Esophagus (tissue), 2 donors: ENCODE data around the gene GAPVD1. TPM values are rescaled to one million over a fixed set of nuclear protein-coding genes. Genes with fewer than 3 reads are reported as not detected.
"Not testable (repeated sequence)": the region's sequence is repeated elsewhere in the genome, so short reads cannot be mapped to it uniquely, and the experiment has no call there.

Experiments used
- H3K27ac ChIP-seq, 2 donors: one replicate each; pipeline ENCODE4 v1.5.1; 2013; ENCODE audit warnings: low read depth in 2 of 2, mild to moderate bottlenecking in 2 of 2, inconsistent platforms in 1 of 2, low read length in 1 of 2, moderate library complexity in 1 of 2
- H3K27me3 ChIP-seq, 2 donors: one replicate each; pipeline ENCODE4 v1.6.1; 2013; ENCODE audit warnings: low read length in 2 of 2, control low read depth in 1 of 2, mild to moderate bottlenecking in 1 of 2; ENCODE audit not compliant: insufficient read depth in 2 of 2, control insufficient read depth in 1 of 2
- H3K36me3 ChIP-seq, 2 donors: one replicate each; pipeline ENCODE4 v1.6.1; 2013; ENCODE audit warnings: low read length in 1 of 2; ENCODE audit not compliant: control insufficient read depth in 2 of 2, insufficient read depth in 2 of 2
- H3K4me1 ChIP-seq, 2 donors: one replicate each; pipeline ENCODE4 v1.6.1; 2013; ENCODE audit warnings: low read length in 1 of 2; ENCODE audit not compliant: control insufficient read depth in 2 of 2, insufficient read depth in 2 of 2
- H3K4me3 ChIP-seq, 2 donors: one replicate each; pipeline ENCODE4 v1.5.1; 2013; ENCODE audit warnings: low read length in 2 of 2, mild to moderate bottlenecking in 2 of 2, low read depth in 1 of 2, moderate library complexity in 1 of 2
- H3K9me3 ChIP-seq, 2 donors: one replicate each; pipeline ENCODE4 v1.6.1; 2013; ENCODE audit warnings: mild to moderate bottlenecking in 2 of 2, low read depth in 1 of 2, low read length in 1 of 2, moderate library complexity in 1 of 2; ENCODE audit not compliant: control insufficient read depth in 2 of 2, insufficient read depth in 1 of 2
- WGBS, 2 donors: extraction: QIAGEN DNeasy Blood & Tissue Kit; methylation state at CpG; one replicate each; pipeline ENCODE4 v1.1.7; 2013; 5-methylcytosine and 5-hydroxymethylcytosine counted together
- polyA plus RNA-seq, 2 donors: library from polyadenylated mRNA; stranded (reverse); fragments of 200-250 nt; gene quantifications; one replicate each; pipeline ENCODE4 v1.2.3, GENCODE V29; 2013
- donor health status: healthy with polysubstance abuse.
- donor health status: Bipolar disorder and iron deficiency.

Gene GAPVD1
- polyA plus RNA-seq, 2 donors: 9.9 to 10.9 TPM

DNA sequence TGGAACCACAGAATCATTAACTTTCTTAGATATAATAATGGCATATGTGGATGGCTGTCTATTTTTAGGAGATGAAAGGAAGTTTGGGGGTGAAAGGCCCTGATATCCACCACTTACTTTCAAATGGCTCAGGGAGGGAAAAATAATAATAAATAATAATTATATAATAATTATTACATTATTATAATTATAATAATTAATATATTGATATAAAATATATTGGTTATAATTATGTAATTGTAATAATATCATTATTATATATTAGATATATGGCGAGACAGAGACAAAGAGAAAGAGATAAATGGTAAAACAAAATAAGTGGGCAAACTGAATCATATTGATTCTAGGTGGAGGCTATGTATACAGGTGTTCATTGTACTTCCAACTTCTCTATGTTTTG lies 136.6 kb downstream of the GAPVD1 start:
- Histone ChIP-seq H3K36me3 (no peaks in the 10 kb centered on the region), H3K27ac (no peak overlapping the region), H3K4me3 (no peak overlapping the region), H3K9me3 (no peaks in the 10 kb centered on the region), H3K27me3 (no peaks in the 10 kb centered on the region), H3K4me1 (no peaks in the 10 kb centered on the region)
- WGBS, 2 donors: 92 to 95% methylated on average over 1 of the region's 1 CpG

GRCh38 chr9:125399165-125399564 lies 137.5 kb downstream of the GAPVD1 start:
- Histone ChIP-seq H3K4me1 (no peaks in the 10 kb centered on the region), H3K27me3 (no peaks in the 10 kb centered on the region), H3K27ac (no peak overlapping the region), H3K9me3 (no peaks in the 10 kb centered on the region), H3K4me3 (no peak overlapping the region), H3K36me3 (no peaks in the 10 kb centered on the region)
- WGBS, 2 donors: 92 to 94% methylated on average over 12 of the region's 12 CpGs

DNA sequence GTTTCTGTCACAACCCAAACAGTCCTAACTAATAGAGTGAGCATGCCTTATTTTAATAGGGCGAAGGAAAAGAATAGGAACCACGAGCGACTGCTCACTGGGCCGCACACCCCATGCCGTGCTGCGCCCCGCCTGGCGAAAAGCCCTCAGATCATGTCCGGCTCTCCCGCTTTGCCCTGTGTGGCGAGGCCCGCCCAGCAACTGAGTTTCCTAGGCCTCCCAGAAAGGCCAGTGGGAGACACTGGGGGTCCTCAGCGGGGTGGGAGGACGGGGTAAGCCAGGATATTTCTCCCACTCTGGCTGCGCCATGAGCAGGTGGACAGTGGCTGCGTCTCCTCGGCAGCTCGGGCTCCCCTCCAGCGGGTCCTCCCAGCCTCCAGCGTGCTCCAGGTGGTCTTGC lies 138.0 kb downstream of the GAPVD1 start:
- Histone ChIP-seq H3K27me3 (no peaks in the 10 kb centered on the region), H3K27ac (no peak overlapping the region), H3K9me3 (no peaks in the 10 kb centered on the region), H3K4me3 (no peak overlapping the region), H3K4me1 (no peaks in the 10 kb centered on the region), H3K36me3 (no peaks in the 10 kb centered on the region)
- 93 to 95% methylated on average over 20 of the region's 20 CpGs for WGBS, 2 donors

GRCh38 chr9:125400232-125400631 lies 138.6 kb downstream of the GAPVD1 start:
- H3K4me1 ChIP-seq, H3K4me3 ChIP-seq, H3K27me3 ChIP-seq, H3K9me3 ChIP-seq, H3K27ac ChIP-seq, H3K36me3 ChIP-seq: not testable (repeated sequence)
- 90 to 92% methylated on average over 8 of the region's 8 CpGs for WGBS, 2 donors

GRCh38 chr9:125400725-125401716 lies 139.4 kb downstream of the GAPVD1 start:
- Histone ChIP-seq H3K9me3 (no peaks in the 10 kb centered on the region), H3K4me3 (no peak overlapping the region), H3K27ac (no peak overlapping the region), H3K27me3 (no peaks in the 10 kb centered on the region), H3K36me3 (no peaks in the 10 kb centered on the region), H3K4me1 (no peaks in the 10 kb centered on the region)
- WGBS, 2 donors: 77 to 79% methylated on average over 12 of the region's 12 CpGs

DNA sequence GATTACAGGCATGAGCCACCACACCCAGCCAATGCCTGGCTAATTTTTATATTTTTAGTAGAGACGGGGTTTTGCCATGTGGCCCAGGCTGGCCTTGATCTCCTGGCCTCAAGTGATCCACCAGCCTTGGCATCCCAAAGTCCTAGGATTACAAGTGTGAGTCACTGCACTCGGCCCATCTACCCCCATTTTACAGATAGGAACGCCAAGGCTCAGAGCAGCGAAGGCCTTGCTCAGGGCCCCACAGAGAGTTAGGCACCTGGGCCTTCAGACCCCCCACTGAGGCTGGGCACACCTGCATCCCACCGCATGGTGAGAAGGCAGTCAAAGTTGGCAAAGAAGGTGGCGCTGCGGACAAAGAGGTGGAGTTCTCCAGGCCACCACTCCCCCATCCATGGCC lies 143.1 kb downstream of the GAPVD1 start:
- H3K36me3 ChIP-seq: no peaks in the 10 kb centered on the region
- WGBS, 2 donors: 84 to 94% methylated on average over 7 of the region's 7 CpGs
- no peaks in the 10 kb centered on the region for H3K27me3 ChIP-seq
- peaks cover 0 to under 1% of the 10 kb centered on the region in 2 donors for H3K9me3 ChIP-seq
- peaks cover 2 to 7% of the 10 kb centered on the region in 2 donors for H3K4me1 ChIP-seq
- no peak overlapping the region for H3K4me3 ChIP-seq
- no peak overlapping the region for H3K27ac ChIP-seq

DNA sequence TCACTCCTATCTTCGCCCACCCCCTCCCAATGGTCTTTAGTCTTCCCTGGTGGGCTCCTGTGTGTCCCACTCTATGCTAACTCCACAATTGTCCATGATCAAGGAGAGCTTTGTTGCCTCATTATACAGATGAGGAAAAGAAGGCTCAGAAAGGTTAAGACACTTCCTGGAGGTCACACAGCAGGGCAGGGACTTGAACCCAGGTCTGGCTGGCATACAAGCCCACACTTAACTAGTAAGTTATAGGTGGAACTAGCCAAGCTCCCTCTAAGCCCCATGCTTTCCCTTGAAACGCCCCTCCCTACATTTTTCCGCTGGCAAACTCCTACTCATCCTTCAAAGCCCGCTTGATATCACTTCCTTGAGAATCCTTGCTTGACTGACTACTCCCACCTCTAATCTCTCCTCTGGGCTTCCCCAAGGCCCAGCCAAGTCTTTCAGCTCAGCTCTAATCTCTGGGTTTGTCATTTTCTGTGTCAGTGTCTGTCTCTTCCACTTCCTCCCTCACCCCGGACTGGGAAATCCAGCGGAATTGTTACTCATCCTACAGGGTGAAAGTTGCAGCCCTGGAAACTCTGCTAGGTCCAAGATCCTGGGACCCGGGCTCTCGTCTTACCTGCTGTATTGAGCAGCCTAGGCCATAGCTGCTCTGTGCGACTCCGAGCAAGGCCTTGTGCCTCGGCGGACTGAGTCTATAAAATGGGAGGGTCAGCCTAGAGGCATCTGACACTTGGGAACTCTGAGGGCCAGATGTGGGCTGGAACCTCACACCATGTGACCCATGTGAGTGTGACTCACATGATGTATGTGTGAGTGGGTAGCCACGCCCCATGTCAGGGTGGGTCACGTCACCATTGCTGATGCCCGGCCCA lies 144.5 kb downstream of the GAPVD1 start:
- peaks cover 2 to 7% of the 10 kb centered on the region in 2 donors for H3K4me1 ChIP-seq
- H3K27ac ChIP-seq: no peak overlapping the region
- H3K36me3 ChIP-seq: no peaks in the 10 kb centered on the region
- H3K27me3 ChIP-seq: no peaks in the 10 kb centered on the region
- H3K9me3 ChIP-seq: peaks cover 0 to 4% of the 10 kb centered on the region in 2 donors
- WGBS, 2 donors: 84 to 85% methylated on average over 15 of the region's 15 CpGs
- H3K4me3 ChIP-seq: no peak overlapping the region

- Histone ChIP-seq H3K4me3 (no peak overlapping the region), H3K36me3 (no peaks in the 10 kb centered on the region), H3K4me1 (peaks cover 2 to 7% of the 10 kb centered on the region in 2 donors), H3K27ac (no peak overlapping the region), H3K27me3 (no peaks in the 10 kb centered on the region), H3K9me3 (peaks cover 0 to 4% of the 10 kb centered on the region in 2 donors)
- WGBS, 2 donors: 92 to 93% methylated on average over 13 of the region's 13 CpGs
Observed at GRCh38 chr9:125406810-125407087, 145.1 kb downstream of the GAPVD1 start.

DNA sequence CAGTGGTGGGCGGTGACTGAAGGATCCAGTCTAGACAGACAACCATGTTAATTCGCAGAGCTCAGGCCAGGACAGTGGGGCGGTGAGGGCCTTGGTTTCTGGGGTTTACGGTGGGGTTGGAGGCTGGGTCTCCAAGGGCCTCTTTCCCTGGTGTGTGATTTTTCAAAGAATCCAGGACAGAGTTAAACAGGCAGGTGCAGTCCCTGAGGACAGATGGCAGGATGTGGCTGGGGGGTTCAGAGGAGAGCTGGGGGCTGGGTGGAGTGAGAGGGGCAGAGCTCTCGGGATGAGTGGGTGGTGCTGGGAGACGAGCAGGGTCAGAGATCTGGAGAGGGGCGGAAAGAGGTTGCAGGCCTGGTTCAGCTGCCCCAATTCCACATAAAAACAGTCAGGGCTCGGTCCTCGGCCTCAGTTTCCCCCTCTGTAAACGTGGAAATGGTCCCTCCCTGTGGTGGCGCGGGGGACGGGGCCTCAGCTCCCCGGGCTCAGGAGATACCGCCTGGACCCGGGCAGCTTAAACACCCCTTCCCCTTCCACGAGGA lies 145.9 kb downstream of the GAPVD1 start:
- H3K4me3 ChIP-seq: peak overlapping the region; percentile 47 to 53
- H3K36me3 ChIP-seq: no peaks in the 10 kb centered on the region
- H3K4me1 ChIP-seq: peaks cover 2 to 7% of the 10 kb centered on the region in 2 donors
- no peaks in the 10 kb centered on the region for H3K27me3 ChIP-seq
- WGBS, 2 donors: 39 to 41% methylated on average over 17 of the region's 17 CpGs
- H3K27ac ChIP-seq: no peak overlapping the region
- H3K9me3 ChIP-seq: peaks cover 0 to 4% of the 10 kb centered on the region in 2 donors
